ENCODE data around the gene RHBDF2. TPM values are rescaled to one million over a fixed set of nuclear protein-coding genes. Genes with fewer than 3 reads are reported as not detected.

RHBDF2 gene
- total RNA-seq, 1 experiment from 2014 or later: 19.7 TPM

DNA sequence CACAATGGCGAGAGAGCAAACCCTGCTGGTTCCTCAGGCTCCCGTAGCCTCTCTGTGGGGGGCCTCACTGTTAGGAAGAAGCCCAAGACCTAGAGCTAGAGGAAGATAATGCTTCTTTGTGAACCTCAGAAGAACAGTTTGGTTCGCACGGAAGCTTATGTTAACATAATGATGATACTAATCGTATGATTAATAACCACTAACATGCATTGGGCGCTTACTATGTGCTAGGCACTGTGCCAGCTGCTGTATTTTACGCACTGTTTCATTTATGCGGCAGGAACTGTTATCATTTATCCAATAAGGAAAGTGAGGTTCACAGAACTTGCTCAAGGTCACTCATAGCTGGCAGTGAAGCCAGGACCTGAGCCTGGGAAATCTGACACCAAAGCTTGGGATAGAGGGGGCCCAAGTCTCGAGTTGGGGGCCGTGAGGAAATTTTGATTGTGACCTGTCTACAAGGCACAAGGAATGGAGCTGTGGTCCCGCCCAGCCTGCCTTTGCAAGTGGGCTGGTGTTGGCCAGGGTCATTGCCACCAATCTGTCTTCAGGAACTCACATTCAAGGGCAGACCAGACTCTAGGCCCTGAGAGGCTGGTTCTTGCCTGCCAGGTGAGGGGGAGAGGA is 45.4 kb upstream of the RHBDF2 start:
- H2BK12ac ChIP-seq (ENCODE audit: insufficient read length, low read depth, low read length): no peak overlapping the region
- H2BK5ac ChIP-seq (ENCODE audit: insufficient read length, low read length): no peak overlapping the region
- no peak overlapping the region for H3T11ph ChIP-seq (ENCODE audit: low read length)
- no peaks in the 10 kb centered on the region for H3K23me2 ChIP-seq (ENCODE audit: insufficient read length, low read depth, low read length, poor library complexity, severe bottlenecking)
- no peak overlapping the region; a peak in 1 of 5 replicates for H3K4me3 Mint-ChIP-seq
- no peak for TF ChIP-seq CTCF (conservative IDR thresholded peaks at IDR 0.05)
- H3K79me1 ChIP-seq (ENCODE audit: insufficient read depth, low read depth, low read length, poor library complexity, severe bottlenecking): no peaks in the 10 kb centered on the region
- no peak overlapping the region for H2BK120ac ChIP-seq (ENCODE audit: low read depth, low read length, poor library complexity, severe bottlenecking)
- no peaks in the 10 kb centered on the region for H3K79me2 ChIP-seq (ENCODE audit: insufficient read depth, low read length)
- no peak overlapping the region for H3K23ac ChIP-seq (ENCODE audit: insufficient read length, low read depth, low read length)
- H2AK5ac ChIP-seq (ENCODE audit: insufficient read length, low read length): no peak overlapping the region
- H3K9ac ChIP-seq (ENCODE audit: extremely low read depth, insufficient read length, low read length): no peak overlapping the region
- no peak overlapping the region for H3K18ac ChIP-seq (ENCODE audit: insufficient read length, low read depth, low read length)
- H3K9me3 ChIP-seq (ENCODE audit: control insufficient read depth, low read depth, low read length): no peaks in the 10 kb centered on the region
- H4K91ac ChIP-seq (ENCODE audit: insufficient read length, low read depth, low read length): no peak overlapping the region
- H3K9me3 Mint-ChIP-seq: no peaks in the 10 kb centered on the region
- peaks cover 14% of the 10 kb centered on the region for H3K27me3 Mint-ChIP-seq (ENCODE audit: low read depth)
- H3K56ac ChIP-seq (ENCODE audit: insufficient read length, low read depth, low read length): no peak overlapping the region
- H3K36me3 Mint-ChIP-seq (ENCODE audit: insufficient read depth in 1 of 3, low read depth in 3 of 3): no peaks in the 10 kb centered on the region; a peak in 1 of 7 replicates
- no peak overlapping the region for H2AFZ ChIP-seq (ENCODE audit: low read length)
- H4K5ac ChIP-seq (ENCODE audit: insufficient read length, low read depth, low read length): no peak overlapping the region
- H2BK15ac ChIP-seq (ENCODE audit: low read depth, low read length): no peak overlapping the region
- whole genome bisulfite sequencing (ENCODE audit: extremely low coverage, insufficient read length, low lambda C conversion rate): no CpG with 5 or more reads among the region's 11 CpGs
- H3K4me1 Mint-ChIP-seq: peaks cover 22 to 27% of the 10 kb centered on the region in 2 experiments
- H3K27me3 ChIP-seq (ENCODE audit: insufficient read depth, low read length): no peaks in the 10 kb centered on the region
- DNase-seq: no peak
- no peak overlapping the region for H3K4ac ChIP-seq (ENCODE audit: low read depth, low read length)
- H4K20me1 ChIP-seq (ENCODE audit: control insufficient read depth, insufficient read depth, insufficient read length): no peaks in the 10 kb centered on the region
- H2BK20ac ChIP-seq (ENCODE audit: low read depth, low read length, poor library complexity, severe bottlenecking): no peak overlapping the region
- no peak overlapping the region for H3K4me2 ChIP-seq (ENCODE audit: insufficient read depth, insufficient read length, low read length)
- H3K27ac ChIP-seq (ENCODE audit: insufficient read length, low read depth, low read length): no peak overlapping the region
- no peak overlapping the region; a peak in 1 of 7 replicates for H3K27ac Mint-ChIP-seq
- no peaks in the 10 kb centered on the region; the same call in 1 of the 2 replicates for H3K4me1 ChIP-seq (ENCODE audit: insufficient read depth, low read length)
- H3K14ac ChIP-seq (ENCODE audit: insufficient read depth, low read length): no peak overlapping the region
- H4K8ac ChIP-seq (replicated peaks; ENCODE audit: insufficient read length, low read depth, low read length): no peak overlapping the region

All from H9 (cell line).